ENCODE data around the gene B3GNT3. TPM values are rescaled to one million over a fixed set of nuclear protein-coding genes. Genes with fewer than 3 reads are reported as not detected.

B3GNT3 gene
- total RNA-seq, 2 donors from 2014 or later: 0.70 to 1.2 TPM

GRCh38 chr19:17855280-17856152 lies 60.6 kb downstream of the B3GNT3 start:
- Mint-ChIP-seq H3K27ac (no peak overlapping the region), H3K4me3 (no peak overlapping the region), H3K36me3 (ENCODE audit: low read depth) (peaks cover 8% of the 10 kb centered on the region), H3K27me3 (ENCODE audit: insufficient read depth) (peaks cover 9% of the 10 kb centered on the region), H3K4me1 (peaks cover 3% of the 10 kb centered on the region), H3K9me3 (no peaks in the 10 kb centered on the region)
- H3K4me1 ChIP-seq (ENCODE audit: control insufficient read depth, insufficient read depth, low read length): no peaks in the 10 kb centered on the region
- no peak overlapping the region for H3K9ac ChIP-seq (ENCODE audit: extremely low read depth, low read length, poor library complexity, severe bottlenecking)
- peaks cover 4% of the 10 kb centered on the region for H3K27me3 ChIP-seq (ENCODE audit: control insufficient read depth, insufficient read depth, low read length, poor library complexity, severe bottlenecking)
- WGBS, 2 experiments (ENCODE audit: insufficient coverage in 1 of 2, insufficient read length in 1 of 2): 13 to 25% methylated on average over 21 to 29 of the region's 29 CpGs
- peaks cover 1% of the 10 kb centered on the region for H3K36me3 ChIP-seq (ENCODE audit: control insufficient read depth, insufficient read depth, low read length)
- no peaks in the 10 kb centered on the region for H3K9me3 ChIP-seq (ENCODE audit: control insufficient read depth, low read length)
- H3K4me3 ChIP-seq (ENCODE audit: low read length): no peak overlapping the region
- no peak overlapping the region for H3K27ac ChIP-seq (ENCODE audit: low read depth, low read length)
- peak; percentile 97 for TF ChIP-seq CTCF (conservative IDR thresholded peaks at IDR 0.05)
- DNase-seq: peak; percentile 98

GRCh38 chr19:17859533-17860330 lies 64.8 kb downstream of the B3GNT3 start, which contains the start of gene RPL18A:
Gene RPL18A (plus strand): TSS chr19:17859910. CDS start chr19:17859957, 47 bp downstream.
- WGBS, 2 experiments (ENCODE audit: insufficient coverage in 1 of 2, insufficient read length in 1 of 2): 0% methylated on average over 24 to 80 of the region's 80 CpGs
- Mint-ChIP-seq H3K4me3 (peak within 1 kb of the TSS; percentile 99), H3K4me1 (peaks cover 12% of the 10 kb centered on the region), H3K36me3 (ENCODE audit: low read depth) (peaks cover 45% of the 10 kb centered on the region), H3K27me3 (ENCODE audit: insufficient read depth) (peaks cover 6% of the 10 kb centered on the region), H3K27ac (peak within 1 kb of the TSS; percentile 99), H3K9me3 (no peaks in the 10 kb centered on the region)
- peak; percentile 100 for DNase-seq
- no peaks in the 10 kb centered on the region for H3K9me3 ChIP-seq (ENCODE audit: control insufficient read depth, low read length)
- peak within 1 kb of the TSS; percentile 74 for H3K27ac ChIP-seq (ENCODE audit: low read depth, low read length)
- H3K27me3 ChIP-seq (ENCODE audit: control insufficient read depth, insufficient read depth, low read length, poor library complexity, severe bottlenecking): peaks cover 4% of the 10 kb centered on the region
- H3K4me3 ChIP-seq (ENCODE audit: low read length): peak within 1 kb of the TSS; percentile 100
- H3K4me1 ChIP-seq (ENCODE audit: control insufficient read depth, insufficient read depth, low read length): no peaks in the 10 kb centered on the region
- peaks cover 43% of the 10 kb centered on the region for H3K36me3 ChIP-seq (ENCODE audit: control insufficient read depth, insufficient read depth, low read length)
- TF ChIP-seq CTCF (conservative IDR thresholded peaks at IDR 0.05): peak; percentile 79
- H3K9ac ChIP-seq (ENCODE audit: extremely low read depth, low read length, poor library complexity, severe bottlenecking): peak within 1 kb of the TSS; percentile 97

- WGBS, 2 experiments (ENCODE audit: insufficient coverage in 1 of 2, insufficient read length in 1 of 2): 2 to 5% methylated on average over 10 to 22 of the region's 22 CpGs
- Mint-ChIP-seq H3K27ac (peak overlapping the region; percentile 99), H3K36me3 (ENCODE audit: low read depth) (peaks cover 46% of the 10 kb centered on the region)
These were observed 65.5 kb downstream of the B3GNT3 start for GRCh38 chr19:17860331-17860992.

More at GRCh38 chr19:17860331-17860992, 65.5 kb downstream of the B3GNT3 start:
- no peaks in the 10 kb centered on the region for H3K4me1 ChIP-seq (ENCODE audit: control insufficient read depth, insufficient read depth, low read length)
- peak overlapping the region; percentile 100 for H3K4me3 ChIP-seq (ENCODE audit: low read length)
- no peak for DNase-seq
- peak overlapping the region; percentile 74 for H3K27ac ChIP-seq (ENCODE audit: low read depth, low read length)
- H3K36me3 ChIP-seq (ENCODE audit: control insufficient read depth, insufficient read depth, low read length): peaks cover 43% of the 10 kb centered on the region
- Mint-ChIP-seq H3K9me3 (no peaks in the 10 kb centered on the region), H3K4me1 (peaks cover 12% of the 10 kb centered on the region), H3K27me3 (ENCODE audit: insufficient read depth) (peaks cover 2% of the 10 kb centered on the region), H3K4me3 (peak overlapping the region; percentile 99)
- no peak for TF ChIP-seq CTCF (conservative IDR thresholded peaks at IDR 0.05)
- no peaks in the 10 kb centered on the region for H3K9me3 ChIP-seq (ENCODE audit: control insufficient read depth, low read length)
- H3K27me3 ChIP-seq (ENCODE audit: control insufficient read depth, insufficient read depth, low read length, poor library complexity, severe bottlenecking): no peaks in the 10 kb centered on the region
- peak overlapping the region; percentile 97 for H3K9ac ChIP-seq (ENCODE audit: extremely low read depth, low read length, poor library complexity, severe bottlenecking)

All from endodermal cell (in vitro differentiated cells).